GM19467 (cell line): ENCODE results near the gene TNK1.
"Not testable (repeated sequence)": the region's sequence is repeated elsewhere in the genome, so short reads cannot be mapped to it uniquely, and the experiment has no call there.

Experiments
- ATAC-seq: cut with Tn5 transposase; IDR thresholded peaks from one replicate; pipeline ENCODE4 v1.9.1; 2021; ENCODE audit warnings: mild to moderate bottlenecking, moderate library complexity; ENCODE audit not compliant: unreplicated experiment

TNK1 gene

DNA sequence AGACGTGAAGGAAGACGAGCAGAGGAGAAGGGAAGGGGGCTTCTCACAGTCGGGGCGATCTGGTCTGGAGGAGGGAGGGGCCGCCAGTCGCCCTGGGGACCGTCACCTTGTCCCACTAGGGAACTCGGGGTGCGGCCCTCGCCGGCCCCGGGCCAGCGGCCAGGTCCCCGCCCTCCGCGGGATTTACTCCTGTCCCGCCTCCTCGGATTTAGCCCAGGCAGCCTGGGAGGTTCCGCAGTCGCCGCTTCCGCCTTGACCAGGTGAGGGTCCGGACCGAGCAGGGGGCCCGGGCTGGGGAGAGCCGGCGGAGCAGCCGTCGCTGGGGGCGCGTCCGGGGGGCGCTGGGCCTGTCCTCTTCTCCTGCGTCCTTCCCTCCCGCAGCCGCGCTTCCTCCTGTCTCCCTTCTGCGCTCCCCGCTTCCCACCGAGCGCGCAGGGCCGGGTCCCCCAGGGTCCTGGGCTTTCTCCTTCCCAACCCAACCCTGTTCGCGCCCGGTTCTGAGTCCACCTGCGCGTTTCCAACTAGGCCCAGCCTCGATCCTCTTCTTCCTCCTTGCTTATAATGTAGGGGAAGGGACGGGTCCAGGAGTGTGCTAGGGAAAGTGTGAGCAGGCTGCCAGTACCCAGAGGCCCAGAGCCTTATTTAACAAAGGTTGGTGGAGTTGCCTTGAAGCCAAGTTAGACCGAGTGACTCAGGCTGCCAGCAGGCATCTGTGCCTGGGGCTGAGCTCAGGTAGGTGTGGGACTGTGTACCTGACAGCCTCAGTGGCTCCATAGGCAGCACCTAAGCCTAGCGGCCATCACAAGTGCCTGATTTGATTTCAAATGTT is at the start of gene TNK1:
Gene TNK1 (plus strand): TSS at position 235 of the 829 bp plus-strand sequence. CDS start 1,838 bp downstream, outside the sequence.
- no peak for ATAC-seq

DNA sequence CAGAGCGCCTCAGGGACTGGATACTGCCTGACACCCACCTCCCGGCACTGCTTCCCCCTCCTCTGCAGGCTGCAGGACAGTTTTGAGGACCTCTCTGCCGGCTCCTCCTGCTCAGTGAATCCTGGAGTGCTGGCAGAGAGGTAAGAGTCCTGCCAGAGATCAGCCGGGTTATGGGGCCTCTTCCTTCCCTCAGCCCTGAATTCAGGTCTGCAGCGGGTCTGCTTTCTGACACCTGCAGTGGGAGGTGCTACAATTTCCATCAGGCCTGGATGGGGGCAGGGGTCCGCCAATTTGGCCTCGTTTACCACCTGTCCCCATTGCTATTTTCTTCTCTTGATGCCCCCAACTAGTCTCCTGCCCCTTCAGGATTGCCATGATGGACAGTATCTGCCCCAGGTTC is 48.8 kb upstream of the TNK1 start:
- ATAC-seq: no peak

DNA sequence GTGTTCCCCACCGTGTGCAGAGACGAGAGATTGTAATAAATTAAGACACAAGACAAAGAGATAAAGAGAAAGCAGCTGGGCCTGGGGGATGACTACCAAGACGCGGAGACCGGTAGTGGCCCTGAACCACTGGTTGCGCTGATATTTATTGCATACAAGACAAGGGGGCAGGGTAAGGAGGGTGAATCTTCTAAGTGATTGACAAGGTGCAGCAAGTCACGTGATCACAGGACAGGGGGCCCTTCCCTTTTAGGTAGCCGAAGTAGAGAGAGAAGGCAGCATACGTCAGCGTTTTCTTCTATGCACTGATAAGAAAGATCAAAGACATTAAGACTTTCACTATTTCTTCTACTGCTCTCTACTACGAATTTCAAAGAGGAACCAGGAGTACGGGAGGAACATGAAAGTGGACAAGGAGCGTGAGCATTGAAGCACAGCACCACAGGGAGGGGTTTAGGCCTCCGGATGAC is 48.3 kb upstream of the TNK1 start:
- not testable (repeated sequence) for ATAC-seq

DNA sequence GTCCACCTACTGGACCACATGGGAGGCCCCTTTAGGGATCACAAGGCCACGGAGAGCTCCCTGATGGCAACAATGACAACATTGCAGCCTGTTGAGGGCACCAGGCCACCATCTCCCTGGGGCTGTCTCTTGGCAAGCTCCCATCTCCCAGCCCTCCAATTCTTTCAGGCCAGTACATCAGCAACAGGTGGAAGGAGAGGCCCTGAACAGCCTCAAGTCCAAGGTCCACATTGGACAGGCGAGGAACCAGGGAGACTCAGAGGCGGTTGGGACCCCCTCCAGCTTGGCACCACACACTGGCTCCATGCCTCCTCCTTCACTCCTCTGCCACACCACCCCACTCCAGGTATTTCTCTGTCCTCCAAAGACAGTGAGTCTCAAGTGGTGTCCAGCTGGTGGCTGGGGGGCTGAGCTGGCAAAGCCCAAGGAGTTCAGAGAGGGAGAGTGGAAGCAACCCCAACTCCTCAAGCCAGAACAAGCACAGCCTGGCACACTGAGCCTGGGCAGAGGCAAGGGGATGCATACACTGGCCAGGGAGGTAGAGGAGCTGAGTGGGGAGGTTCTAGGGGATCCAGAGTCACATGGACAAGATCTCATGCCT is 45.9 kb upstream of the TNK1 start:
- ATAC-seq: no peak

DNA sequence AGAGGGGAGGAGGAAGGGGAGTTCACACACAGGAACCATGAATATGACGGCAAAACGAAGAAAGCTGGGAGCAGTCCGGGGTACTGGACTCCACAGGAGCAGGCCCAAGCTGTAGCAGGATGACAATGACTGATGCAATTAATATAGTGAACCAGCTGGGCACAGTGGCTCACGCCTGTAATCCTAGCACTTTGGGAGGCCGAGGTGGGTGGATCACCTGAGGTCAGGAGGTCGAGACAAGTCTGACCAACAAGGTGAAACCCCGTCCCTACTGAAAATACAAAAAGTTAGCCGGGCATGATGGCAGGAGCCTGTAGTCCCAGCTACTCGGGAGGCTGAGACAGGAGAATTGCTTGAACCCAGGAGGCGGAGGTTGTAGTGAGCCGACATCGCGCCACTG is 45.1 kb upstream of the TNK1 start:
- ATAC-seq: not testable (repeated sequence)

DNA sequence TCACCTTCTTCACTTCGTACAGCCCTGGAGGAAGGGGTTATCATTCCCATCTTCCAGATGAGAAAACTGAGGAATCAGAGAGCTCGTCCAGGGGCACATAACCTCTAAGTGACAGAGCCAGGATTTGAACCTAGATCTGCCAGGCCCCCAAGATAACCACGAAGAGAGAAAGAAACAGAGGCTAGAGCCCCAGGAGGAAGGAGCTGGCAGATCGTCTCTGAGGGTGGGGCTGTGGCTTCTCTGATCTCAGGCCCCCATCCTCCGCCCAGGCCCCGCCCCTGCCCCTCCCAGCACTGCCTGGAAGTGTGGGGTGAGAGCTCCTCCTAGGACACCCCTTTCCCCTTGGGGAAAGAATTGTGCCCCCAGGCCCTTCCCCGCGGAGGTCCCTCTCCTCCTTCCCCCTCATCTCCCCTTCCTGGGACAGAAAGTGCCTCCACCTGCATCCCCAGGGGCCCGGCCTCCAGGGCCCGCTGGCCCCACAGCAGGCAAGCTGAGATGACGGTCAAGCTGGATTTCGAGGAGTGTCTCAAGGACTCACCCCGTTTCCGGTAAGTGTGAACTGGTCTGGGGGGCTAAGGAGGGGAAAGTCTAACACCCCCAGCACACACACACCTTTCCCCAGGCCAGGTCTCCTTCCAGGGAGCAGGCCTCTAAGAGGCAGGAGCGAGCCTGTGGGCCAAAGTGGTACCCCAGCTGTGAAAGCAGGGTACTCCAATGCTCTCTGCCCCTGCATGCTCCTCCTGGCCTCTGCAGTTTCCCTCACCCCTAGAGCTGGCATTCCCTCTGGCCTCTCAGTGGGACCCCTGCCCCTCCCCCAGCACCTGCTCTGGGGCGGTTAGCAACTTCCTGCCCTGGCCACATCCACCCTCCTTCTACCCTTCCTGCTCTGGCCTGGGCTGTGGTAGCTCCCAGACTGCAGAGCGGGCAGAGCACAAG is 44.4 kb upstream of the TNK1 start, which contains the start of gene ACAP1:
Gene ACAP1 (plus strand): TSS at position 290 of the 936 bp plus-strand sequence. CDS start 206 bp downstream, at position 496.
- no peak for ATAC-seq

DNA sequence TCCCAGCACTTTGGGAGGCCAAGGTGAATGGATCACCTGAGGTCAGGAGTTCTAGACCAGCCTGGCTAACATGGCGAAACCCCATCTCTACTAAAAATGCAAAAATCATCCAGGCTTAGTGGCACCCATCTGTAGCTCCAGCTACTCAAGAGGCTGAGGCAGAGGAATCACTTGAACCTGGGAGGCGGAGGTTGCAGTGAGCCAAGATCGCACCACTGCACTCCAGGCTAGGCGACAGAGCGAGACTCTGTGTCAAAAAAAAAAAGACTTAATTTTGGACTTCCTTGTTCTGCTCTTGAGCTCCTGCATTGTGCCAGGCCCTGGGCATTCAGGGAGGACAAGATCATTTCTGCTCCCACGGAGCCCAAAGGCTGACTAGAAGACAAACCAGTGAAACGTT is 43.3 kb upstream of the TNK1 start:
- ATAC-seq: not testable (repeated sequence)

DNA sequence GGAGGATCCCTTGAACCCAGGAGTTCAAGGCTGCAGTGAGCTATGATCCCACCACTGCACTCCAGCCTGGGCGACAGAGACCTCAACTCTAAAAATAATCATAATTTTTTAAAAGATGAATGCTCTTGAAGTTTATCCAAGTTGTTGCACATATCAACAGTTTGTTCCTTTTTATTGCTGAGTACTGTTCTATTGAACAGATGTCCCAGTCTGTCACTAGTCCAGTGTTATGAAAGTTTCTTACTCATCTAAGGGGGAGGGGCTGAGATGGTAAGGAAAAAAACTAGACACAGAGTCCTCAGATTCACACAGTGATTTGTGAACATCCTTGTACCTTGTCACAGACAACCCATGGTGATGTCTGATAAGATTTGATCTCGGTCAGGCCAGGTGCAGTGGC is 40.7 kb upstream of the TNK1 start:
- ATAC-seq: no peak

DNA sequence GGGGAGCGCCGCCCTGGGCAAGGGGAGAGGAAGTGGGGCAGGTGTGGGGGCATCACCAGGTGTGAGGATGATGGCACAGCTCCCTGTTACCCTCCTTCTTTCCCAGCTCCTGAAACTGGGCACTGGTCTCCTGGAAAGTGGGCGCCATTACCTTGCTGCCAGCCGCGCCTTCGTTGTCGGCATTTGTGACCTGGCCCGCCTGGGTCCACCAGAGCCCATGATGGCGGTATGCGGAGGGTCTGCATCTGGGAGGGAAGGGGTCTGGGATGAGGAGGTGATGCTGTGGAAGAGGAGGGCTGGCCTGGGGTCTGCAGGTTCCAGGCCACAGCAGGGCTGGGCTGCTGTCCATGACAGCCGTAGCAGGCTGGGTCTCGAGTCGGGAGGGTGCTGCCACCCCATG is 39.0 kb upstream of the TNK1 start:
- no peak for ATAC-seq

DNA sequence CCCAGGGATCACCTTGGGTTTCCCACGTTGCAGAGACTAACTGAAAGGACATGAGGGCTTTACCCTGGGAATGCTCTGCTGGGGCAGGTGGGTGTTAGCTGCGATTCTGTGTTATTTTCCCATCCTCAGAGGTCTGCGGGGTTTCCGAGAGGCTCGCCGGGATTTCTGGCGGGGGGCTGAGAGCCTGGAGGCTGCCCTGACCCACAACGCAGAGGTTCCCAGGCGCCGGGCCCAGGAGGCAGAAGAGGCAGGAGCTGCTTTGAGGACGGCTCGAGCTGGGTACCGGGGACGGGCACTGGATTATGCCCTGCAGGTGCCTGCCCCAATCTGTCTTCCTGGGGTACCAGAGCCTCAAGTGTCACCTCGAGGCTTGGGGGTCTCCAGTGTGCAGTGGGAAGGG is 37.6 kb upstream of the TNK1 start:
- ATAC-seq: no peak

DNA sequence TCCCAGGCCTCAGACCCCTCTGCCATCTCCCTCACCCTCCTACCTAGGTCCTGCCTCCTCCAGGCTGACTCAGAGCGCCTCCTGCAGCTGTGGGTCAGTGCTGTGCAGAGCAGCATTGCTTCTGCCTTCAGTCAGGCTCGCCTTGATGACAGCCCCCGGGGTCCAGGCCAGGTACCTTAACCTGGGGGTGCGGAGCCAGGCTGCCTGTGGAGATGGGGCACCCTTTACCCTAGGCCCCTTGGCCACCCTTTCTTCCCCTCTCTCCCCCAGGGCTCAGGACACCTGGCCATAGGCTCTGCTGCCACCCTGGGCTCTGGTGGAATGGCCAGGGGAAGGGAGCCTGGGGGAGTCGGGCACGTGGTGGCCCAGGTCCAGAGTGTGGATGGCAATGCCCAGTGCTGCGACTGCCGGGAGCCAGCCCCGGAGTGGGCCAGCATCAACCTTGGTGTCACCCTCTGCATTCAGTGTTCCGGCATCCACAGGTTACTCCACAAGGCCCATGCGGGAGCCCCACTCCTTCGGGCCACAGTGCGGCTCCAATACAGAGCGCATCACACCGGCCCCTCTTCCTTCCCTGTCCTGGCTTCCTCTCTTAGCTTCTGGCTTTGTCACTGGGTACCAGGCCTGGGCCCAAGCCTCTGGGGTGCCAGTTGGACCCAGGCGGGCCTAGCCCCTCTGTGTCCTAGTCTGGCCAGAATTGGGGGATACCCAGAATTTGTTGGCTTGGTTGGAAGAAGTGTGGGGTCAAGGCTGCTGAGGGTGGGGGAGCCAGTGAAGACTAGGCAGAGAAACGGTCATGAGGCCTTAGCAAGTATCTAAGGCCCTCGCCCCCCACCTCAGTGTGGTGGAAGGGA is 33.9 kb upstream of the TNK1 start:
- ATAC-seq: no peak

DNA sequence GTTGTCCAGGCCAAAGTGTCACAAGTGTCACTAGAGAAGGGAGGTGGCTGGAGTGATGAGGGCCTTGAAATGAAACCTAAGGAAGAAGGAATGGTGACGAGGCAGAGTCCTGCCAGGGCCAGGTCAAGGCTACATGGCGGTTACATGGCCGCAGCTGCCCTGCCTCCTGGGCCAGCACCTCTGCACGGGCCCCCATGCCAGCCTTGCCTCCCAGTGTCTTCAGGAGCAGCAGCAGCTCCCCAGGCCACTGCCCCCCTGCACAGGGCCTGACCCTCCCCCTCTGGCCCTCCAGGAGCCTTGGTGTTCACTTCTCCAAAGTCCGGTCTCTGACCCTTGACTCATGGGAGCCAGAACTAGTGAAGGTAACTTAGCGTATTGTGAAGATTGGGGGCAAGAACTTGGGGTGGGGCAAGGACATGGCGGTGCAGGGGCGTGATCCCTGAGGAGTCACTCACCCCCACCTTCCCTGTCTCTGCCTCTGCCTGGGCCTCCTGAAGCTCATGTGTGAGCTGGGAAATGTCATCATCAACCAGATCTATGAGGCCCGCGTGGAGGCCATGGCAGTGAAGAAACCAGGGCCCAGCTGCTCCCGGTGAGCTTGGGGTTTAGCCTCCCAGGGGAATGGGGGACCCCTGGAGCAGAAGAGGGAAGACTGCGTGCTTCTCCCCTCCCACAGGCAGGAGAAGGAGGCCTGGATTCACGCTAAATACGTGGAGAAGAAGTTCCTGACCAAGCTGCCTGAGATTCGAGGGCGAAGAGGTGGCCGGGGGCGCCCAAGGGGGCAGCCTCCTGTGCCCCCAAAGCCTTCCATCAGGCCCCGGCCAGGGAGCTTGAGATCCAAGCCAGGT is 33.0 kb upstream of the TNK1 start:
- no peak for ATAC-seq

DNA sequence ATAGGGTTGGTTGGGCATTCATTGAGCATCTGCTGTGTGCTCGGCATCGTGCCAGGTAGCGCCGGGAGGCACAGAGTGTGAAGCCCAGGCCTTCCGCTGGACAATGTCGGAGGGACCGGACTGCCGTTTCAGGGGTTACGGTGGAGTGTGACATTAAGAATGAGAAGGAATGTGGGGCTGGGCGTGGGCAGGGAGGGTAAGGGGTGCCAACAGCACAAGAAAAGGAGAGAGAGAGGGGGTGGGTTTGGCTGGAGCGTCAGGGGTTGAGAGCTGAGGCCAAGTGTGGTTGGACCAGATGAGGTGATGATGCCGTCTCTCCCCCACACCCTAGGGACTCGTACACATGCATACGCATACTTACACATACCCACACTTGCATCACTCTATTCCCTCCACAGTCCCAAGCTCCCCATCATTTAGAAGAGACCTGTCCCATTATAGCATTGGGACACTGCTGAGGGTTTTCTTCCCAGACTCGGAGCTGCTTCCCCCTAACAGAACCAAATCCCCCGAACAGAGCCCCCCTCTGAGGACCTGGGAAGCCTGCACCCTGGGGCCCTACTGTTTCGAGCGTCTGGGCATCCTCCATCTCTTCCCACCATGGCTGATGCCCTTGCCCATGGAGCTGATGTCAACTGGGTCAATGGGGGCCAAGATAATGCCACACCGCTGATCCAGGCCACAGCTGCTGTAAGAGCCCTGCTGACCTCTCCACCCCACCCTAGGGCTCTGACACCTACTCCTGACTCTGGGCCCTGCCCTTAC is 32.2 kb upstream of the TNK1 start:
- no peak for ATAC-seq

DNA sequence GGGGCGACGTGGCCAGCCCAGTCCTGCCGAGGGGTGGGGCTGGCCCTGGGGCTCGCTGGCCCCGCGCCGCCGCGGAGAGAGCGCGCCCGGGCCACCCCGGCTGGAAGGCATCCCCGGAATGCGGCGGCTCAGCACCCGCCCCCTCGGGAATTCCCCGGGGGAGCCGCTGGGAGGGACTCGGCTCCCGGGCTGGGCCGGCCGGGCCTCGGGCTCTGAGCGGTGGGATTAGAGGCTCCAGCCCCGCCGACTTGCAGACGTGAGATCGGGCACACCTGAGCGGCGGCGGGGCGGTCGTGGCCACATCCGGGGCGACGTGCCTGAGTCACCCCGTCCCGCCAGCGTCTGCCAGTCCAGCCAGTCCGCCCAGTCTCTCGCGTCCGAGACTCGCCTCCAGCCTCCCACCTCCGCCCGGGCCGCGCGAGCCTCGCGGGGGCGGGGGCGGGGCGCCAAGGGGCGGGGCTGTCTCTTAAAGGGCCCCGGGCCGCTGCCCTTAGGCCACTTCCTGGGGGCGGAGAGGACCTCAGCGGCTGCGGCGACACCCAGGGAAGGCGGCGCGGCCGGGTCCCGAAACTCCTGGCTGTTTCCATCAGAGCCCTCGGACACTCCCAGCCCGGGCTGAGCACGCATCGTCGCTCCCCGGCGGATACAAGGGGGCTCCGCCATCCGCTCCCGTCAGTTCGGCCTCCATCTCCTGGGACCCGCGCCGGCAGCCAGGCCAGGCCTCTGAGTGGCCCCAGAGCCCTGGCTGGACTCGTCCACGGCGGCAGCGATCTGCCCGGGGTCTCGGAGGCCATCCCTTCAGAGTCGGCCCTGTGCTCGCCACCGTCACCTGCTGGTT is 29.0 kb upstream of the TNK1 start, which contains the start of gene KCTD11:
Gene KCTD11 (plus strand): TSS at position 498 of the 838 bp plus-strand sequence.
- ATAC-seq: peak; percentile 48

DNA sequence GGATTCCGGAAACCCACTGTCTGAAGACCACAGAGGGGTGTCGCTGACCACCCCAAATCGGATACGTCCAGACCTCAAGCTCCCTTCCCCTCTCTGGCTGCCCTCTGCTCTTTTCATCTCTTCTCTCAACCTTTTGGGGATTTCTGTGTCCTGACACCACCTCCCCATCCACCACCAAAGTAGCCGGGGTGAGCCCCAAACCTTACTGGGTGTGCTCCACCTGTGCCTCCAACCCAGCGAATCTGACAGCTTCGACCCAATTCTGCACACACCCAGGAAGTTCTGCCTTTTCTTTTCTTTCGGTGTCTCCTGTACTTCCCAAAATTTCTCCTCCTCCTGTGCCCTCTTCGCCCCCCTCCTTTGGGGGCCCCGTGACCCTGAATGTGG is 28.4 kb upstream of the TNK1 start:
- no peak for ATAC-seq

DNA sequence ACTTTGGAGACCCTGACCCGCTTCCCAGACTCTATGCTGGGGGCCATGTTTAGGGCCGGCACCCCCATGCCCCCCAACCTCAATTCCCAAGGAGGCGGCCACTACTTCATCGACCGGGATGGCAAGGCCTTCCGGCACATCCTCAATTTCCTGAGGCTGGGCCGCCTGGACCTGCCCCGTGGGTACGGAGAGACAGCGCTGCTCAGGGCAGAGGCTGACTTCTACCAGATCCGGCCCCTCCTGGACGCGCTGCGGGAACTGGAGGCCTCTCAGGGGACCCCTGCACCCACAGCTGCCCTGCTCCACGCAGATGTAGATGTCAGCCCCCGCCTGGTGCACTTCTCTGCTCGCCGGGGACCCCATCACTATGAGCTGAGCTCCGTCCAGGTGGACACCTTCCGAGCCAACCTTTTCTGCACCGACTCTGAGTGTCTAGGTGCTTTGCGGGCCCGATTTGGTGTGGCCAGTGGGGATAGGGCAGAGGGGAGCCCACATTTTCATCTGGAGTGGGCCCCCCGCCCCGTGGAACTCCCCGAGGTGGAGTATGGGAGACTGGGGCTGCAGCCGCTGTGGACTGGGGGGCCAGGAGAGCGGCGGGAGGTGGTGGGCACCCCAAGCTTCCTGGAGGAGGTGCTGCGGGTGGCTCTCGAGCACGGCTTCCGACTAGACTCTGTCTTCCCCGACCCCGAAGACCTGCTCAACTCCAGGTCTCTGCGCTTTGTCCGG is 27.8 kb upstream of the TNK1 start:
- ATAC-seq: no peak

DNA sequence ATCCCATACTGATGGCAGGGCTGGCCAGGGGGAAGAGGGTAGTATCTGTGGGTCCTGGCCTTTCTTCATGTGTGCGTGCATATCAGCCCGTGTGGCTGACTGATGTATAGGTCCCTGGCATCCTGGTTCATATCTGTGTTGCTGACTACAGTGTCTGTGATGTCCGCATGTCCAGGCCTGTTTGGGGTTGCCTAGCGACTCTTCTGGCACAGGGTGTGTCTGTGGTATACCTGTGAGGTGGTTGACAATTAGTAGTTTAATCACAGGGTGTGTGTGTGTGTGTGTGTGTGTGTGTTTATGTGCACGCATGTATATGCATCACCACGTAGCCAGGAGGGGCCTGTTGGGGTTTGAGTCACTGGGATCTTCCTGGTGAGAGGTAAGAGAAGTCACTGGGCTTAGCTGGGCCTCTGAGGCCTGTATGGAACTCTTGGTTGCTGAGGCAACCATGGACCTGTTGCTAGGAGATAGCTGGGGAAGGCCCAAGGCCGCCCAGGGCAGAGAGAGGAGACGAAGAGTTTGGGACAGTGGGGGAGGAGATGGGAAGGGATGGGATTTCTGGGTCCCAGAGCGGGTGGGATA is 26.5 kb upstream of the TNK1 start:
- ATAC-seq: no peak
